ENCODE data around the gene IGF2.

DNA sequence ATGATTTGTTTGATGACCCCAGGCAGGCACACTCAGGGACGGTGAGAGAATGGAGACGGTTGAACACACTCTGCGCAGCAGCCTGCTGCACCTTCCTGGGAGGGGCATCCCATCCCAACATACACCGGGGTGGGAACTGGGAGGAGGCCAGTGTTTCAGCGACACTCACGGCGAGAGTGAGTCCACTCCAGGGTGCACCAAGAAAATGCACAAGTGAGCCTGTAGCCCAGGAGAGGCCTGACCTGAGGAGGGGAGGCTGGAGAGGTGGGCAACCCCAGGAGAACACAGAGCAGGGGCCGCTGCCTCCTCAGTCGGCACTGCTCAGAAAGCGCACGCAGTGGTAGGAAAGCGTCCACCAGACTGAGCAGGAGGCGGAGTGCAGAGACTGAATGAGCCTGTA lies 54.5 kb downstream of the IGF2 start:
- TF ChIP-seq POLR2A (IDR thresholded peaks at IDR 0.05; ENCODE audit: extremely low read depth, insufficient read length) (no peak), MYC (IDR thresholded peaks at IDR 0.05; ENCODE audit: low read depth, low read length) (no peak)
- TF ChIP-seq, protein P1, sequence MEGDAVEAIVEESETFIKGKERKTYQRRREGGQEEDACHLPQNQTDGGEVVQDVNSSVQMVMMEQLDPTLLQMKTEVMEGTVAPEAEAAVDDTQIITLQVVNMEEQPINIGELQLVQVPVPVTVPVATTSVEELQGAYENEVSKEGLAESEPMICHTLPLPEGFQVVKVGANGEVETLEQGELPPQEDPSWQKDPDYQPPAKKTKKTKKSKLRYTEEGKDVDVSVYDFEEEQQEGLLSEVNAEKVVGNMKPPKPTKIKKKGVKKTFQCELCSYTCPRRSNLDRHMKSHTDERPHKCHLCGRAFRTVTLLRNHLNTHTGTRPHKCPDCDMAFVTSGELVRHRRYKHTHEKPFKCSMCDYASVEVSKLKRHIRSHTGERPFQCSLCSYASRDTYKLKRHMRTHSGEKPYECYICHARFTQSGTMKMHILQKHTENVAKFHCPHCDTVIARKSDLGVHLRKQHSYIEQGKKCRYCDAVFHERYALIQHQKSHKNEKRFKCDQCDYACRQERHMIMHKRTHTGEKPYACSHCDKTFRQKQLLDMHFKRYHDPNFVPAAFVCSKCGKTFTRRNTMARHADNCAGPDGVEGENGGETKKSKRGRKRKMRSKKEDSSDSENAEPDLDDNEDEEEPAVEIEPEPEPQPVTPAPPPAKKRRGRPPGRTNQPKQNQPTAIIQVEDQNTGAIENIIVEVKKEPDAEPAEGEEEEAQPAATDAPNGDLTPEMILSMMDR (IDR thresholded peaks at IDR 0.05; ENCODE audit: low read depth, low read length), result no peak
- TF ChIP-seq, protein P2, sequence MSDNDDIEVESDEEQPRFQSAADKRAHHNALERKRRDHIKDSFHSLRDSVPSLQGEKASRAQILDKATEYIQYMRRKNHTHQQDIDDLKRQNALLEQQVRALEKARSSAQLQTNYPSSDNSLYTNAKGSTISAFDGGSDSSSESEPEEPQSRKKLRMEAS (IDR thresholded peaks at IDR 0.05; ENCODE audit: low read depth, low read length), result no peak
